Glutamatergic neuron (in vitro differentiated cells): ENCODE measurements around the gene KLHL8. TPM values are rescaled to one million over a fixed set of nuclear protein-coding genes. Genes with fewer than 3 reads are reported as not detected.

Source experiments
- DNase-seq: peaks from one replicate; pipeline ENCODE4 v3.0.0; 2022
- H3K27ac Mint-ChIP-seq: one replicate; pipeline ENCODE4 v1.8.0; 2020; ENCODE audit warnings: mild to moderate bottlenecking, mixed read lengths, inconsistent platforms; ENCODE audit not compliant: unreplicated experiment
- H3K27me3 Mint-ChIP-seq: one replicate; pipeline ENCODE4 v1.8.0; 2020; ENCODE audit warnings: mild to moderate bottlenecking, moderate library complexity, mixed read lengths, inconsistent platforms; ENCODE audit not compliant: unreplicated experiment
- H3K36me3 Mint-ChIP-seq: one replicate; pipeline ENCODE4 v1.8.0; 2020; ENCODE audit warnings: mild to moderate bottlenecking, mixed read lengths, inconsistent platforms; ENCODE audit not compliant: unreplicated experiment
- H3K4me1 Mint-ChIP-seq: one replicate; pipeline ENCODE4 v1.8.0; 2020; ENCODE audit warnings: mild to moderate bottlenecking, low read depth, mixed read lengths, inconsistent platforms; ENCODE audit not compliant: unreplicated experiment
- H3K4me3 Mint-ChIP-seq: one replicate; pipeline ENCODE4 v1.8.0; 2020; ENCODE audit warnings: mild to moderate bottlenecking, mixed read lengths, inconsistent platforms; ENCODE audit not compliant: unreplicated experiment
- H3K9me3 Mint-ChIP-seq: one replicate; pipeline ENCODE4 v1.8.0; 2020; ENCODE audit warnings: mild to moderate bottlenecking, moderate library complexity, mixed read lengths, inconsistent platforms; ENCODE audit not compliant: unreplicated experiment
- CTCF ChIP-seq: fragments of 200-600 bp; sonication (generic); IDR thresholded peaks from one replicate; pipeline ENCODE4 v1.5.0; 2021; ENCODE audit not compliant: partially characterized antibody, unreplicated experiment
- total RNA-seq: library from RNA; stranded (reverse); fragmentation: NEBNext Ultra II Directional; extraction: Animal tissue kit (Norgen Biotek cat#: 25700); gene quantifications from one replicate; pipeline ENCODE4 v1.2.1, GENCODE V29; 2021; ENCODE audit not compliant: unreplicated experiment

The KLHL8 gene
- total RNA-seq, 1 donor from 2014 or later, result 16.6 TPM

GRCh38 chr4:87211249-87211952 lies 9.0 kb downstream of the KLHL8 start:
- H3K4me3 Mint-ChIP-seq, result no peak overlapping the region

GRCh38 chr4:87209696-87210095 lies 10.7 kb downstream of the KLHL8 start:
- no peaks in the 10 kb centered on the region for H3K4me1 Mint-ChIP-seq
- no peaks in the 10 kb centered on the region for H3K27me3 Mint-ChIP-seq
- H3K4me3 Mint-ChIP-seq, result no peak overlapping the region
- no peak for DNase-seq
- H3K9me3 Mint-ChIP-seq, result no peaks in the 10 kb centered on the region
- no peak overlapping the region for H3K27ac Mint-ChIP-seq
- no peaks in the 10 kb centered on the region for H3K36me3 Mint-ChIP-seq
- TF ChIP-seq CTCF, result no peak

More at GRCh38 chr4:87211249-87211952, 9.0 kb downstream of the KLHL8 start:
- no peaks in the 10 kb centered on the region for H3K36me3 Mint-ChIP-seq
- no peaks in the 10 kb centered on the region for H3K4me1 Mint-ChIP-seq
- H3K9me3 Mint-ChIP-seq, result no peaks in the 10 kb centered on the region
- no peak overlapping the region for H3K27ac Mint-ChIP-seq
- DNase-seq, result no peak
- no peaks in the 10 kb centered on the region for H3K27me3 Mint-ChIP-seq
- no peak for TF ChIP-seq CTCF

GRCh38 chr4:87209182-87209581 lies 11.2 kb downstream of the KLHL8 start:
- Mint-ChIP-seq H3K9me3 (no peaks in the 10 kb centered on the region), H3K36me3 (no peaks in the 10 kb centered on the region), H3K4me3 (no peak overlapping the region), H3K4me1 (no peaks in the 10 kb centered on the region), H3K27ac (no peak overlapping the region), H3K27me3 (no peaks in the 10 kb centered on the region)
- no peak for DNase-seq
- TF ChIP-seq CTCF, result no peak

- no peaks in the 10 kb centered on the region for H3K9me3 Mint-ChIP-seq
- no peak for TF ChIP-seq CTCF
- no peak overlapping the region for H3K27ac Mint-ChIP-seq
- H3K4me1 Mint-ChIP-seq, result no peaks in the 10 kb centered on the region
- H3K36me3 Mint-ChIP-seq, result no peaks in the 10 kb centered on the region
- DNase-seq, result no peak
- no peak overlapping the region for H3K4me3 Mint-ChIP-seq
- no peaks in the 10 kb centered on the region for H3K27me3 Mint-ChIP-seq
These were observed 15.9 kb downstream of the KLHL8 start for GRCh38 chr4:87204559-87204958.

- H3K4me3 Mint-ChIP-seq, result no peak overlapping the region
- H3K36me3 Mint-ChIP-seq, result no peaks in the 10 kb centered on the region
- H3K4me1 Mint-ChIP-seq, result no peaks in the 10 kb centered on the region
- no peak overlapping the region for H3K27ac Mint-ChIP-seq
- H3K9me3 Mint-ChIP-seq, result no peaks in the 10 kb centered on the region
- no peaks in the 10 kb centered on the region for H3K27me3 Mint-ChIP-seq
- no peak for TF ChIP-seq CTCF
- no peak for DNase-seq
These were observed 23.5 kb downstream of the KLHL8 start for GRCh38 chr4:87196927-87197326.
